Fibroblast of lung (primary cell): Measurements from ENCODE around the gene CSNK2A2.

ENCODE experiments used
- EZH2 ChIP-seq: IDR thresholded peaks from 2 replicates; pipeline ENCODE4 v1.5.1; 2012; ENCODE audit warnings: low read length, control low read depth, mild to moderate bottlenecking; ENCODE audit errors: missing control alignments
- TF ChIP-seq, protein P1 (sequence below), 2 donors: IDR thresholded peaks in 1 of 2; conservative IDR thresholded peaks in 1 of 2; 1 replicate in 1 of 2; 2 replicates in 1 of 2; pipeline ENCODE4 v1.5.1; 2011 to 2012; ENCODE audit warnings: low read length in 2 of 2, control low read depth in 1 of 2, inconsistent platforms in 1 of 2, low read depth in 1 of 2, mild to moderate bottlenecking in 1 of 2

GRCh38 chr16:58125781-58126335, 72.0 kb downstream of the CSNK2A2 start:
- TF ChIP-seq, protein P1, sequence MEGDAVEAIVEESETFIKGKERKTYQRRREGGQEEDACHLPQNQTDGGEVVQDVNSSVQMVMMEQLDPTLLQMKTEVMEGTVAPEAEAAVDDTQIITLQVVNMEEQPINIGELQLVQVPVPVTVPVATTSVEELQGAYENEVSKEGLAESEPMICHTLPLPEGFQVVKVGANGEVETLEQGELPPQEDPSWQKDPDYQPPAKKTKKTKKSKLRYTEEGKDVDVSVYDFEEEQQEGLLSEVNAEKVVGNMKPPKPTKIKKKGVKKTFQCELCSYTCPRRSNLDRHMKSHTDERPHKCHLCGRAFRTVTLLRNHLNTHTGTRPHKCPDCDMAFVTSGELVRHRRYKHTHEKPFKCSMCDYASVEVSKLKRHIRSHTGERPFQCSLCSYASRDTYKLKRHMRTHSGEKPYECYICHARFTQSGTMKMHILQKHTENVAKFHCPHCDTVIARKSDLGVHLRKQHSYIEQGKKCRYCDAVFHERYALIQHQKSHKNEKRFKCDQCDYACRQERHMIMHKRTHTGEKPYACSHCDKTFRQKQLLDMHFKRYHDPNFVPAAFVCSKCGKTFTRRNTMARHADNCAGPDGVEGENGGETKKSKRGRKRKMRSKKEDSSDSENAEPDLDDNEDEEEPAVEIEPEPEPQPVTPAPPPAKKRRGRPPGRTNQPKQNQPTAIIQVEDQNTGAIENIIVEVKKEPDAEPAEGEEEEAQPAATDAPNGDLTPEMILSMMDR (conservative IDR thresholded peaks at IDR 0.05 in 1 of 2, IDR thresholded peaks at IDR 0.05 in 1 of 2; ENCODE audit: low read depth in 1 of 2, low read length in 2 of 2) = no peak
- TF ChIP-seq EZH2 = no peak
